AG09309 (cell line): ENCODE measurements around the gene ELMO1.

ENCODE experiments used
- DNase-seq: peaks from one replicate; pipeline ENCODE4 v3.0.0-alpha.2; 2010; ENCODE audit warnings: low read depth
- H3K4me3 ChIP-seq: 2 replicates; pipeline ENCODE4 v1.5.1; 2011; ENCODE audit warnings: mild to moderate bottlenecking, low read depth, low read length, moderate library complexity; ENCODE audit not compliant: control insufficient read depth
- TF ChIP-seq, protein P1 (sequence below): IDR thresholded peaks from 2 replicates; pipeline ENCODE4 v1.5.1; 2011; ENCODE audit warnings: mild to moderate bottlenecking, low read depth, low read length, inconsistent platforms; ENCODE audit not compliant: insufficient read depth, control insufficient read depth; ENCODE audit errors: missing control alignments

ELMO1 gene

DNA sequence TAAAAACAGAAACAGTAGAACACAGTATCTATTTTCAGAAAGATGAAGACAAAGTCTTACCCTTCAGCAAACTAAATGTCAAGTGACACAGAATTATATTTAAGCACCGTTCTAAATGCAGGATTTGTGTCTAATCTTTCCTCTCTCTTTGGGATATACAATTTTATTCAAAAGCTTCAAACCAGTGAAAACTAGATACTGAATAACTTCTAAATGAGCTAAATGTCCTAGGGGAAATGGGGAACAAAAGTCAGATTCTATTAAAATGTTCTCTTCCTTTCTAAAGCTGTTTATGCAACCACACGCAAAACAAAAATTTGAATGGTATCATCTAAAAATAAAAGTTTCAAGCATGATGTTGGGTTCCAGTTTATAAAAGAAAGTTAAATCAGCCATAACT lies 588.0 kb downstream of the ELMO1 start:
- TF ChIP-seq, protein P1, sequence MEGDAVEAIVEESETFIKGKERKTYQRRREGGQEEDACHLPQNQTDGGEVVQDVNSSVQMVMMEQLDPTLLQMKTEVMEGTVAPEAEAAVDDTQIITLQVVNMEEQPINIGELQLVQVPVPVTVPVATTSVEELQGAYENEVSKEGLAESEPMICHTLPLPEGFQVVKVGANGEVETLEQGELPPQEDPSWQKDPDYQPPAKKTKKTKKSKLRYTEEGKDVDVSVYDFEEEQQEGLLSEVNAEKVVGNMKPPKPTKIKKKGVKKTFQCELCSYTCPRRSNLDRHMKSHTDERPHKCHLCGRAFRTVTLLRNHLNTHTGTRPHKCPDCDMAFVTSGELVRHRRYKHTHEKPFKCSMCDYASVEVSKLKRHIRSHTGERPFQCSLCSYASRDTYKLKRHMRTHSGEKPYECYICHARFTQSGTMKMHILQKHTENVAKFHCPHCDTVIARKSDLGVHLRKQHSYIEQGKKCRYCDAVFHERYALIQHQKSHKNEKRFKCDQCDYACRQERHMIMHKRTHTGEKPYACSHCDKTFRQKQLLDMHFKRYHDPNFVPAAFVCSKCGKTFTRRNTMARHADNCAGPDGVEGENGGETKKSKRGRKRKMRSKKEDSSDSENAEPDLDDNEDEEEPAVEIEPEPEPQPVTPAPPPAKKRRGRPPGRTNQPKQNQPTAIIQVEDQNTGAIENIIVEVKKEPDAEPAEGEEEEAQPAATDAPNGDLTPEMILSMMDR: no peak

DNA sequence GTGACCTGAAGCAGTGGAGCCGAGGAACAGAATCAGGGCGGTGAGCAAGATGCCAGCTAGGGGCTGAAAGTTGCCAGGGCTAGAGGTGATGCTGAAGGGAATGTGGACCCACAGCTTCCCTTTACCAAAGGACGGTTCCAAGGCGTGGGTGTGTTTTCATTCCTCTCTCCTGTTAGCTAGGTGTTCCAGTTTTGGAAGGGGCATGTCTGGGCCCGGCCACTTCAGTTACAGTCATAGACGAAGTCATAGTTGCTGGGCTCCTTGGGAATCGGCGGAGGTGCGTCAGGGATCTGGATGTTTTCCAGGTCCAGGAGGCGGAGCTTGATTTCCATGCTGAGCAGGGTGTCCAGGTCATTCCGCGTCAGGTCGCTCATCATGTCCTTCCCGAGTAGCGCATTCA lies 593.3 kb downstream of the ELMO1 start:
- no peak for DNase-seq
- H3K4me3 ChIP-seq: no peak overlapping the region
- TF ChIP-seq, protein P1: no peak

More for the DNA sequence above, 588.0 kb downstream of the ELMO1 start:
- DNase-seq: no peak
- no peak overlapping the region for H3K4me3 ChIP-seq

DNA sequence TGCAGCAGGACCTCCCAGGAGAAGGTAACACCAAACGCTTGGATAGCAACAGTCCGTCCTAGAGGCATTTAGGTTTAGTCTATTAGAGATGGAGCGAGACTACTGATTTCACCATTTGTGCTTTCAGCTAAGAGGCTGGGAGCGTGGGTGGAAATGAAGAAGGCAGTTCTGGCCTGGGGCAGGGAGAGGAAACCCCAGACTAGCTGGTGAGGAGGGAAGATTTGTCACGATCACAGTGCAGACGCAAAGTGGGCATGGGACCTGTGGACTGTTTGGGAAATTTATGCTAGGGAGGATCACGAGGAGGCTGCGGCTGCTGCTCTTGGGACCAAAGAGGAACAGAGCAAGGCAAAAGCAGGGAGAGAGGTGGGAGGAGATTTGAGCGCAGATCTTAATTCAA lies 594.0 kb downstream of the ELMO1 start:
- H3K4me3 ChIP-seq: no peak overlapping the region
- no peak for DNase-seq
- TF ChIP-seq, protein P1: no peak

DNA sequence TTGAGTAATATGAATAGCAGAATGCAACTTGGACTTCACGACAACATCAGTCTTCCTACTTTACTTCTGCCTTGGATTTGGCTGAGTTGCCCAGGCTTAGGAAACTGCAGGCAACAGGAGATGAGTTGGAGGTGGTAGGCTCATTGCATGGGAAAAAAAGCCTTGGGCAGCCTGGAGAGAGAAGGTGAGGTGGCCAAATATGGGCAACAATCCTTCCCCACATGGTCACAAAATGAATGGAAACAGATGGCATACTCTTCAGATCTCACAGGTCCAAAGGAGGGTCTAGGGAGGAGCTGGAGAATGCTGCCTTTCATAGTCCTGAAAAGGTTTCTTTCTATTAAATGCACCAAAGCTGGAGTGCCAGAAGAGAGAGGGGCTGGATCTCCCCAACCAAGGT lies 595.7 kb downstream of the ELMO1 start:
- no peak for DNase-seq
- no peak overlapping the region for H3K4me3 ChIP-seq
- TF ChIP-seq, protein P1: no peak

DNA sequence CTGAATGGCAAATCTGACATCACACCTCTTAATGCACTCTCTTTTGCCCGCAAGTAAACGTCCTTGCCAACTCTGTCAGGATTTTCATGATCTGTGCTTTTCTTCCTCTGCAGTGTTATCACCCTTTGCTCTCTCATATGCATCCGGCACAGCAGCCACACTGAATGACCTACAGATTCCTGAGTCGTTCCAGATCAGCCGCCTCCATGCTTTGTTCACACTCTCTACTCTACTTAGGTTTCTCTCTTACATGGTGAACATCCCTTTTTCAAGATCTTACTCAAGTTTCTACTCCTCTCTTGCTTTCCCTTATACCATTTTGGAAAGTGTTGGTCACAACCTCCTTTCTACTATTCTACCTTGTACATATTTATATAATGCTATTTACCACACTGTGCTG lies 596.6 kb downstream of the ELMO1 start:
- TF ChIP-seq, protein P1: no peak
- no peak for DNase-seq
- no peak overlapping the region for H3K4me3 ChIP-seq

DNA sequence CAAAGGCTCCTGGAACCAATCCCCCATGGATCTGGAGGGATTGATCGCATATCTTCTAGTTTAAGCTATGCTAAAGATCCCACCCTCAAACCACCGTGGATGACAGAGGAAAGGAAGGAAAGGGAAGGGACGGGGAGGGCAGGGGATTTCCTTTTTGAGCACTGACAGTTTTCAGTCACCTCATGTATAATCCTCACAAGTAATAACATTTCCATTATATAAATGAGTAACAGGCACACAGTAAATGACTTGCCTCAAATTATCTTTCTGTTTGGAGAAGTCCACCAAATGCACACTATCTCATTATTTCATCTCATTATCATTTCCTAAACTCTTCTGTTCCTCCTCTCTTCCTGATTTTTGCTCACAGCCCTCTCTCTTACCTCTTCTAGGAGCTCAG lies 597.3 kb downstream of the ELMO1 start:
- H3K4me3 ChIP-seq: no peak overlapping the region
- TF ChIP-seq, protein P1: no peak
- DNase-seq: no peak

DNA sequence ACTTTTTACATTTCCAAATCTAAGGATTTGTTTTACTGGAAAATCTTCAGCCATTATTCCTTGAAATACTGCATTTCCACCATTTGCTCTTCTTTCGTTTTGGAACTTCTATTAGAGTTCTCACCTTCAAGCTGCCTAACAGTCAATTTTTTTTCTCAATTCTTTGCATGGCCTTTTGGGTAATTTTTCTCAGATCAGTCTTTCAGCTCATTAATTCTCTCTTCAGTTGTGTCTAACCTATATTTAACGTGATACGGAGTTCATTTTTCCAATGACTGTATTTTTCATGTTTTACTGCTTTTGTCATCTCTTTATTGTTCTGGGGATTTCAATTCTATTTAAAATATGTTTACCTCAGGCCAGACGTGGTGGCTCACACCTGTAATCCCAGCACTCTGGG lies 600.7 kb downstream of the ELMO1 start:
- TF ChIP-seq, protein P1: no peak
- no peak for DNase-seq
- H3K4me3 ChIP-seq: no peak overlapping the region
